ENCODE measurements around the gene LAGE3. TPM values are rescaled to one million over a fixed set of nuclear protein-coding genes. Genes with fewer than 3 reads are reported as not detected.

Gene LAGE3
- total RNA-seq, 4 donors from 2014 or later: 16.3 to 21.3 (median 17.2) TPM

- H3K4me1 ChIP-seq: peaks cover 0 to 28% (median 0%) of the 10 kb centered on the region in 3 donors
- peaks cover 0 to 66% of the 10 kb centered on the region in 2 donors for H3K36me3 ChIP-seq
- H3K27ac ChIP-seq: no peak overlapping the region
- H3K27me3 ChIP-seq: no peaks in the 10 kb centered on the region
- H3K4me3 ChIP-seq: no peak overlapping the region
- no peaks in the 10 kb centered on the region for H3K9me3 ChIP-seq
- 94% methylated on average over 8 of the region's 16 CpGs; no CpG with 5 or more reads in 1 of the 2 donors for WGBS, 2 donors (ENCODE audit: low coverage in 1 of 2)
- no peak for TF ChIP-seq EP300 (IDR thresholded peaks at IDR 0.05)
- TF ChIP-seq POLR2AphosphoS5 (IDR thresholded peaks at IDR 0.05): no peak
- TF ChIP-seq POLR2A (IDR thresholded peaks at IDR 0.05): no peak
- TF ChIP-seq CTCF (IDR thresholded peaks at IDR 0.05): no peak
- ATAC-seq: no peak
Observed at GRCh38 chrX:154445776-154446175, 33.3 kb downstream of the LAGE3 start.

GRCh38 chrX:154444755-154445246, 34.3 kb downstream of the LAGE3 start:
- Histone ChIP-seq H3K9me3 (no peaks in the 10 kb centered on the region), H3K4me3 (peak overlapping the region; percentile 61 to 64), H3K27me3 (no peaks in the 10 kb centered on the region), H3K27ac (peak overlapping the region; percentile 79 to 88 (median 86)), H3K36me3 (peaks cover 0 to 66% of the 10 kb centered on the region in 2 donors), H3K4me1 (peaks cover 0 to 37% (median 0%) of the 10 kb centered on the region in 3 donors)
- TF ChIP-seq POLR2A (IDR thresholded peaks at IDR 0.05) (no peak), EP300 (IDR thresholded peaks at IDR 0.05) (no peak), CTCF (IDR thresholded peaks at IDR 0.05) (no peak), POLR2AphosphoS5 (IDR thresholded peaks at IDR 0.05) (no peak)
- no peak for ATAC-seq
- WGBS, 2 donors (ENCODE audit: low coverage in 1 of 2): no CpG with 5 or more reads among the region's 13 CpGs

- H3K36me3 ChIP-seq: peaks cover 0 to 63% of the 10 kb centered on the region in 2 donors
Observed at GRCh38 chrX:154443992-154444754, 34.9 kb downstream of the LAGE3 start, which contains the start of gene FAM50A. Gene FAM50A (plus strand): TSS chrX:154444141. CDS start chrX:154444236, 95 bp downstream.

GRCh38 chrX:154443479-154443910, 35.6 kb downstream of the LAGE3 start:
- peak; percentile 11 for ATAC-seq
- H3K4me3 ChIP-seq: peak overlapping the region; percentile 12 to 64
- TF ChIP-seq POLR2AphosphoS5 (IDR thresholded peaks at IDR 0.05) (no peak), POLR2A (IDR thresholded peaks at IDR 0.05) (no peak), CTCF (IDR thresholded peaks at IDR 0.05) (no peak), EP300 (IDR thresholded peaks at IDR 0.05) (no peak)
- peak overlapping the region; percentile 73 to 88 (median 86) for H3K27ac ChIP-seq
- H3K36me3 ChIP-seq: peaks cover 0 to 56% of the 10 kb centered on the region in 2 donors
- no peaks in the 10 kb centered on the region for H3K9me3 ChIP-seq
- no peaks in the 10 kb centered on the region for H3K27me3 ChIP-seq
- WGBS, 2 donors (ENCODE audit: low coverage in 1 of 2): 0 to 22% methylated on average over 1 to 4 of the region's 10 CpGs
- H3K4me1 ChIP-seq: peaks cover 0 to 50% (median 0%) of the 10 kb centered on the region in 3 donors

More at GRCh38 chrX:154443992-154444754, 34.9 kb downstream of the LAGE3 start, which contains the start of gene FAM50A:
- peak within 1 kb of the TSS; percentile 79 to 88 (median 86) for H3K27ac ChIP-seq
- H3K4me3 ChIP-seq: peak within 1 kb of the TSS; percentile 61 to 64
- H3K4me1 ChIP-seq: peaks cover 0 to 43% (median 0%) of the 10 kb centered on the region in 3 donors
- ATAC-seq: peak; percentile 95
- H3K27me3 ChIP-seq: no peaks in the 10 kb centered on the region
- H3K9me3 ChIP-seq: no peaks in the 10 kb centered on the region
- no CpG with 5 or more reads among the region's 94 CpGs for WGBS, 2 donors (ENCODE audit: low coverage in 1 of 2)
- peak in 3 of 4 experiments; percentile 16 to 46 (median 19) for TF ChIP-seq CTCF (IDR thresholded peaks at IDR 0.05)
- TF ChIP-seq POLR2AphosphoS5 (IDR thresholded peaks at IDR 0.05): no peak
- no peak for TF ChIP-seq EP300 (IDR thresholded peaks at IDR 0.05)
- peak; percentile 32 to 81 for TF ChIP-seq POLR2A (IDR thresholded peaks at IDR 0.05)

Data from gastroesophageal sphincter (tissue), 4 donors.